ENCODE measurements around the gene FEZF1. TPM values are rescaled to one million over a fixed set of nuclear protein-coding genes. Genes with fewer than 3 reads are reported as not detected.
A peak's percentile ranks its signal among the peaks of the same experiment; 100 is the strongest.

The FEZF1 gene
- total and polyA plus RNA-seq, 3 experiments from 2014 or later: not detected

DNA sequence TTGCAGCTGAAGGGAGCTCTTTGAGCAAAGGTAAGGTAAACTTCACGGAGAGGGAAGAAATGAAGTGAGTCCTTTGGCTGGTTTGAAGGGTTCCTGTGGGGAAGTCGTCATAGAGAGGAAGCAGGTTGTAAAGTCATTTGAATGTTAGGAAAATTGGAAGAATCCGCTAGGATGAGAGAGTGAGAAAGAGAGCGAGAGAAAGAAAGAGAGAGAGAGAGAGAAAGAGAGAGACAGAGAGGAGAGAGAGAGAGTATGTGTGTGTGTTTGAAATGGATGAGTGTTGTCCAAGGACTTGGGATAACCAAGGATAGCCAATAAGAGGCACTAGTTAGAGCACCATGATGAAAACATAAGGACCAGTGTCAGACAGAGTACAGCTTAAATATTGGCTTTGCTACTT is 43.1 kb downstream of the FEZF1 start:
- Histone ChIP-seq H3K4me1 (ENCODE audit: insufficient read depth, low read length) (no peaks in the 10 kb centered on the region), H3K27me3 (ENCODE audit: insufficient read depth, low read length, poor library complexity, severe bottlenecking) (no peaks in the 10 kb centered on the region), H3K36me3 (ENCODE audit: insufficient read depth, low read length) (no peaks in the 10 kb centered on the region), H3K27ac (ENCODE audit: low read depth, low read length) (no peak overlapping the region), H3K4me3 (ENCODE audit: low read length) (no peak overlapping the region), H3K9me3 (ENCODE audit: low read length) (no peaks in the 10 kb centered on the region)
- Mint-ChIP-seq H3K4me1 (no peaks in the 10 kb centered on the region), H3K4me3 (no peak overlapping the region), H3K27ac (peak overlapping the region in 2 of 8 donors; percentile 47 to 71), H3K27me3 (peaks cover 0 to 2% of the 10 kb centered on the region in 2 donors), H3K9me3 (peaks cover 2 to 5% (median 4%) of the 10 kb centered on the region in 5 donors), H3K36me3 (no peaks in the 10 kb centered on the region)
- ChIA-PET POLR2A (no interaction called here), CTCF (no interaction called here)
- DNase-seq: no peak

DNA sequence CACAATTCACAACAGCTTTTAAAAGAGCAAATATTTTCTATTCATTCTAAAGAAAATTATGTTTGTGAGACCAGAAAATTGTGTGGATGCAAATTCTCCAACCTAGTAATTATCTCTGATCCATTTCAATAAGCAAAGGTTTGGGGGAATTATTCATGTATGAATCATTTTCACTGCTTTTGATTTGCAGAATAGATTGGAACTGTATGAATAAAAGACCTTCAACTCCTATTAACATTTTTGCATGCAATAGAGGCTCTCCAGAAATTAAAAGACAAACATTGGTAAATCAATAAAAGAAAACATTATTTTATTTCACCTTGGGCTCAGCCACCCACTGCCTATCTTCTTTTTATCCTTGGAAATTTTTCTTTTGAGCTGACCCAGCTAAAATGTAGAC is 43.5 kb downstream of the FEZF1 start:
- Mint-ChIP-seq H3K27ac (peak overlapping the region in 1 of 8 donors; percentile 47), H3K9me3 (peaks cover 1 to 5% (median 3%) of the 10 kb centered on the region in 5 donors), H3K4me1 (no peaks in the 10 kb centered on the region), H3K36me3 (no peaks in the 10 kb centered on the region), H3K4me3 (no peak overlapping the region), H3K27me3 (peaks cover 0 to 2% of the 10 kb centered on the region in 2 donors)
- no peaks in the 10 kb centered on the region for H3K9me3 ChIP-seq (ENCODE audit: low read length)
- no peak overlapping the region for H3K4me3 ChIP-seq (ENCODE audit: low read length)
- ChIA-PET CTCF (no interaction called here), POLR2A (no interaction called here)
- DNase-seq: no peak
- H3K4me1 ChIP-seq (ENCODE audit: insufficient read depth, low read length): no peaks in the 10 kb centered on the region
- H3K27ac ChIP-seq (ENCODE audit: low read depth, low read length): no peak overlapping the region
- H3K27me3 ChIP-seq (ENCODE audit: insufficient read depth, low read length, poor library complexity, severe bottlenecking): no peaks in the 10 kb centered on the region
- no peaks in the 10 kb centered on the region for H3K36me3 ChIP-seq (ENCODE audit: insufficient read depth, low read length)

DNA sequence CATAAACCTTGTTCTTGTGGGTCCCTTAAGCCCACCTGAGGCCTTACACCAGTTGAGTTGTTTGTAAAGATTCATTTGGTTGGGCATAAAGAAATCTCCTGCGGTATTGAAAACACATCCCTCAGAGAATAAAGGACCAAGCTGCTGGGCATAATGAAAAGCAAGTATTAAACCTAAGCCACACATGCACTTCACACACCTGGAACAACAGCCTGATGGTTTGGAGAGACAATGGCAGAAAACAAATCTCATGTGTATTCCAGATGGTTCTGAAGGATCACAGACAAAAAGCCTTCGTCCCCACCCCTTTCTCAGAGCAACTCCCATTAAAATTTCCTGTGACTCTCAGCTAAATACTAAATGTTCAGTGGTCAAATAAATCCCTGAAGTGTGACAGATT is 44.2 kb downstream of the FEZF1 start:
- Mint-ChIP-seq H3K4me3 (no peak overlapping the region), H3K27ac (no peak overlapping the region), H3K36me3 (no peaks in the 10 kb centered on the region), H3K4me1 (no peaks in the 10 kb centered on the region), H3K27me3 (peaks cover 0 to 2% of the 10 kb centered on the region in 2 donors), H3K9me3 (peaks cover 0 to 5% (median 2%) of the 10 kb centered on the region in 5 donors)
- ChIA-PET CTCF (no interaction called here), POLR2A (no interaction called here)
- no peak for DNase-seq
- no peak overlapping the region for H3K4me3 ChIP-seq (ENCODE audit: low read length)
- H3K9me3 ChIP-seq (ENCODE audit: low read length): no peaks in the 10 kb centered on the region
- no peak overlapping the region for H3K27ac ChIP-seq (ENCODE audit: low read depth, low read length)
- H3K36me3 ChIP-seq (ENCODE audit: insufficient read depth, low read length): no peaks in the 10 kb centered on the region
- no peaks in the 10 kb centered on the region for H3K27me3 ChIP-seq (ENCODE audit: insufficient read depth, low read length, poor library complexity, severe bottlenecking)
- no peaks in the 10 kb centered on the region for H3K4me1 ChIP-seq (ENCODE audit: insufficient read depth, low read length)

DNA sequence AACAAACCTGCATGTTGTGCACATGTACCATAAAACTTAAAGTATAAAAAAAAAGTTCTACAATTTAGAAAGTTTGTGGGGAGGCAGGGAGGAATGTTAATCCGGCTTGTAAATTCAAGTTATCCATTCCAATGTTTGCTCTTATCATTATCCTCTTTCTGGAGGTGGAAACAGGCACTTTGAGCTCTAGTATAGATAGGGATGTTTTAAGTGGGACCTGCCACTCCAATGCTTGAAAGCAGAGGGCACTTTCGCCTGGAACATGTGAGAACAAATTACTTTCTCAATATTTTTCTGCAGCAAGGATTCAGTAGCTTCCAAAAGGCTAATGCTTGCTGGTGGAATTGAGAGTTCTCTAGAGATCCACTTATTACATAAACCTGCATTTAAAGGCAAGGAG is 45.6 kb downstream of the FEZF1 start:
- no peak overlapping the region for H3K4me3 ChIP-seq (ENCODE audit: low read length)
- no peaks in the 10 kb centered on the region for H3K4me1 ChIP-seq (ENCODE audit: insufficient read depth, low read length)
- no peaks in the 10 kb centered on the region for H3K27me3 ChIP-seq (ENCODE audit: insufficient read depth, low read length, poor library complexity, severe bottlenecking)
- no peaks in the 10 kb centered on the region for H3K36me3 ChIP-seq (ENCODE audit: insufficient read depth, low read length)
- no peak for DNase-seq
- H3K27ac Mint-ChIP-seq: no peak overlapping the region
- no peaks in the 10 kb centered on the region for H3K36me3 Mint-ChIP-seq
- ChIA-PET POLR2A (no interaction called here), CTCF (no interaction called here)
- peaks cover 0 to 2% of the 10 kb centered on the region in 2 donors for H3K27me3 Mint-ChIP-seq
- no peak overlapping the region for H3K4me3 Mint-ChIP-seq
- peaks cover 0 to 4% (median 2%) of the 10 kb centered on the region in 5 donors for H3K9me3 Mint-ChIP-seq
- H3K27ac ChIP-seq (ENCODE audit: low read depth, low read length): no peak overlapping the region
- H3K9me3 ChIP-seq (ENCODE audit: low read length): no peaks in the 10 kb centered on the region
- no peaks in the 10 kb centered on the region for H3K4me1 Mint-ChIP-seq

DNA sequence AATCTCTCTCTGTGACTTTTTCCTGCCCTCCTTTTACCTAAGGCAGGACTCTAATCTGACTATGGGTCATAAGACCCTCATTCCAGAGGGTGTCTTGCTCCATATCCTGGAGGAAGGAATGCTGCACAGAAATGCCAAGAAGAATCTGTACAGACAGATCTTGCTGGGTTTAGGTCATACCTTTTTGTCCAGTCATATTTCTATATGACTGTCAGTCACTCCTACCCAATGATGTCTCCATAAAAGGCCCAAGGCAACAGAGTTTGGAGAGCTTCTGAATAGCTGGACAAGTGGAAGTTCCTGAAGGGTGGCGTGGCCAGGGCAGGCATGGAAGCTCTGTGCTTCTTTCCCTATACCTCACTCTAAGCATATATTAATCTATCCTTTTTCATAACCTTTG is 47.5 kb downstream of the FEZF1 start:
- no peak overlapping the region for H3K4me3 Mint-ChIP-seq
- DNase-seq: no peak
- Histone ChIP-seq H3K4me3 (ENCODE audit: low read length) (no peak overlapping the region), H3K4me1 (ENCODE audit: insufficient read depth, low read length) (no peaks in the 10 kb centered on the region), H3K36me3 (ENCODE audit: insufficient read depth, low read length) (no peaks in the 10 kb centered on the region), H3K27ac (ENCODE audit: low read depth, low read length) (no peak overlapping the region), H3K9me3 (ENCODE audit: low read length) (no peaks in the 10 kb centered on the region), H3K27me3 (ENCODE audit: insufficient read depth, low read length, poor library complexity, severe bottlenecking) (no peaks in the 10 kb centered on the region)
- H3K4me1 Mint-ChIP-seq: no peaks in the 10 kb centered on the region
- CTCF ChIA-PET: no interaction called here
- H3K36me3 Mint-ChIP-seq: no peaks in the 10 kb centered on the region
- H3K9me3 Mint-ChIP-seq: peaks cover 0 to 4% (median 2%) of the 10 kb centered on the region in 5 donors
- no peak overlapping the region for H3K27ac Mint-ChIP-seq
- H3K27me3 Mint-ChIP-seq: no peaks in the 10 kb centered on the region
- POLR2A ChIA-PET: no interaction called here

DNA sequence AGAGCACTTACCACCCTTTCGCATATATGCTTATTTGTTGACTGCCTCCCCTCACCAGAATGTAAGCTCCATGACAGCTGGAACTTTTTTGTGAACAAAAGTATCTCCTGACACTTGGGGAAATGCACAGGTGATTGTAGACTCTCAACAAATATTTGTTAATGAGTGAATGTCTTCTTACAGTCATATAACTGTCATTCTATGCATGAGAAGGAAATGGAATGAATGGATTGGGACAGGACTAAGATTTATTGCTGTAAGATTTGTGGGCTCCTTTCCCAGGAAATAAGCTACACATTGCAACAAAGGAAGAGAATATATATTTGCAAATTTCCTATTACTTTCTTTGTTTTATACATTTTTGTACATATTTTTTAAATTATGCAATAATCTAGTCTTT is 48.5 kb downstream of the FEZF1 start:
- no peaks in the 10 kb centered on the region for H3K4me1 Mint-ChIP-seq
- no peaks in the 10 kb centered on the region for H3K36me3 ChIP-seq (ENCODE audit: insufficient read depth, low read length)
- peaks cover 0 to 4% (median 2%) of the 10 kb centered on the region in 5 donors for H3K9me3 Mint-ChIP-seq
- H3K36me3 Mint-ChIP-seq: no peaks in the 10 kb centered on the region
- H3K27me3 Mint-ChIP-seq: no peaks in the 10 kb centered on the region
- DNase-seq: no peak
- POLR2A ChIA-PET: no interaction called here
- H3K4me3 Mint-ChIP-seq: no peak overlapping the region
- CTCF ChIA-PET: no interaction called here
- no peaks in the 10 kb centered on the region for H3K27me3 ChIP-seq (ENCODE audit: insufficient read depth, low read length, poor library complexity, severe bottlenecking)
- no peaks in the 10 kb centered on the region for H3K4me1 ChIP-seq (ENCODE audit: insufficient read depth, low read length)
- H3K9me3 ChIP-seq (ENCODE audit: low read length): no peaks in the 10 kb centered on the region
- H3K27ac ChIP-seq (ENCODE audit: low read depth, low read length): no peak overlapping the region
- no peak overlapping the region for H3K27ac Mint-ChIP-seq
- H3K4me3 ChIP-seq (ENCODE audit: low read length): no peak overlapping the region

DNA sequence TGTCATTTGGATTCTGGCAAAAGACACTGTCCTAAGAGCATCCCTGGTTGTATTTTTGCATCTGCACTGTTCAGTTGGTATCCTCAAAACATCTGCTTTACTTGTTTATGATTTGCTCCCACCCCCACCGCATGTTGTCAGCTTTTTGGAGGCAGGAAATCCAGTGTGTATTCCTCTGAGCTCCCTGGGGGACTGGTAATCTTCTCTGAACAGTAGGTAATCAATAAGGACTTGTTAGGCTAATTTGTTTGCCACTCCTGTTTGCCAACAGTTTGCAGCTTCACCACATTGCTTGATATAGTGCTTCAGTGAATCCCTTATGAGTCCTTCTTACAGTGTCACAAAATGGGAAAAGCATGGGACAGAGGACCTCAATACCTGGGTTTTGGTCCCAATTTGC is 49.1 kb downstream of the FEZF1 start:
- Mint-ChIP-seq H3K4me3 (no peak overlapping the region), H3K9me3 (peaks cover 0 to 7% (median 2%) of the 10 kb centered on the region in 5 donors), H3K27me3 (no peaks in the 10 kb centered on the region), H3K36me3 (no peaks in the 10 kb centered on the region), H3K27ac (no peak overlapping the region), H3K4me1 (no peaks in the 10 kb centered on the region)
- ChIA-PET POLR2A (no interaction called here), CTCF (no interaction called here)
- Histone ChIP-seq H3K36me3 (ENCODE audit: insufficient read depth, low read length) (no peaks in the 10 kb centered on the region), H3K9me3 (ENCODE audit: low read length) (no peaks in the 10 kb centered on the region), H3K27me3 (ENCODE audit: insufficient read depth, low read length, poor library complexity, severe bottlenecking) (no peaks in the 10 kb centered on the region), H3K4me3 (ENCODE audit: low read length) (no peak overlapping the region), H3K4me1 (ENCODE audit: insufficient read depth, low read length) (no peaks in the 10 kb centered on the region), H3K27ac (ENCODE audit: low read depth, low read length) (no peak overlapping the region)
- DNase-seq: no peak

Other genes starting within 250 kb of the FEZF1 start
- gene AASS, start 160.5 kb downstream of the FEZF1 start, total RNA-seq: 1 to 10 TPM; 1.6 to 2.0 TPM
- 2.1 TPM for gene AASS, start 160.5 kb downstream of the FEZF1 start, polyA plus RNA-seq